COLO829 (cell line): ENCODE measurements around the gene TXNDC2.

ENCODE experiments used
- DNase-seq: peaks from one replicate; pipeline ENCODE4 v3.0.0; 2012; ENCODE audit warnings: low spot score

Gene TXNDC2

DNA sequence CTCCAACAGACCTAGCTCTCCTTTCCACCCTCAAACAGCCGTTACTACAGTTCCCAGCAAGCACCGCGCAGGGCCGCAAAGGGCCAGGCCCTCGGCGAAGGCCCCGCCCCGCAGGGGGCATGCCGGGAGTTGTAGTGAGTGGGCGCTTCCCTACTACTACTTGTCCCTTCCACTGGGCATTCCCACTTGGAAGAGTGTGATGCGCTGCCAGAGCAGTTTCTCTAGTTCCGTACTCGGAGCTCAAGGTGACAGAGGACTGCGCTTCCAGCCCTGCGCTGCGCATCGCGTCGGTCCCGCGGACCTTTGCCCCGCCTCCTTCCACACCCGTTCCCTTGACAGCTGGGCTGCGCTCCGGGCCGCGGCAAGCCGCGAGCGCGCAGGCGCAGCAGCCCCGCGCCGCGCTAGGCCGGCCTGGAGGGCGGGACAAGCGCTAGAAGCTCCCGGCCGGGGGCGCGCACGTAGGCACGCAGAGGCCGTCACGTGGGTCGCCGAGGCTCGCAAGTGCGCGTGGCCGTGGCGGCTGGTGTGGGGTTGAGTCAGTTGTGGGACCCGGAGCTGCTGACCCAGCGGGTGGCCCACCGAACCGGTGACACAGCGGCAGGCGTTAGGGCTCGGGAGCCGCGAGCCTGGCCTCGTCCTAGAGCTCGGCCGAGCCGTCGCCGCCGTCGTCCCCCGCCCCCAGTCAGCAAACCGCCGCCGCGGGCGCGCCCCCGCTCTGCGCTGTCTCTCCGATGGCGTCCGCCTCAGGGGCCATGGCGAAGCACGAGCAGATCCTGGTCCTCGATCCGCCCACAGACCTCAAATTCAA, 28.0 kb downstream of the TXNDC2 start, which contains the start of gene VAPA:
Gene VAPA (plus strand): TSS at position 491 of the 808 bp plus-strand sequence. CDS start 241 bp downstream, at position 732.
- DNase-seq: peak; percentile 83

- no peak for DNase-seq
These were observed 28.5 kb downstream of the TXNDC2 start for GRCh38 chr18:9914334-9914583.

DNA sequence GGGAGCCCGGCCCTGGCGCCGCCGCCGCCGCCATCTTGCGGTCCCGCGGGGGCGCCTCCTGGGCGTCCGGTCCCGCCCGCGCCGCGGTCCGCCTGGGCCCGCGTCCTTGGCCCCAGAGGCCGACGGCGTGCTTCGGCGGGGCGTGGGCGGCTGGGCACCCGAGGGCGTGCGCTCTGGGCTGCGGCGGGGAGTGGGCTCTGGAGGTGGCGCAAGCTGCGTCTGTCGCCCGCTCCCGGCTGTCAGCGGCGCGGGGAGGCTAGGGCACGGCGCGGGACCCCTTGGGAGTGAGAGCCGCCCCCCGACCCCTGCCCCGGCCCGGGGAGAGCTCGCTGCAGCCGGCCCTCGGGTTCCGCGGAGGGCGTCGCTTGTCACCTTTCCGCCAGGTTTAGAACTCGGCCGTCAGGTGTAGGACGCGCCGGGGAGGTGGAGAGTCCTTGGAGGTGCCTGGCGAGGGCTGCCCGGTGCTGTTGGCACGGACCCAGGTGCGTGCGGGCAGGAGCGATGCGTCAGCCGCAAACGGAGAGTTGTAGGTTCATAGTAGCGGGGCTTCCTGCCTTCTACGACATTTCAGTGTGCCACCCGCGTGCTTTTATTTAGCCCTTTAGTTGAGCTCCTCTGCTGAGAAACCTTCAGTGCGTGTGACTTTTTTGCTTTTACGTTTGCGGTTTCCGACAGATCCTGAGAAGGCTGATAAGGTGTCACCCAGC, 29.0 kb downstream of the TXNDC2 start:
- DNase-seq: no peak

DNA sequence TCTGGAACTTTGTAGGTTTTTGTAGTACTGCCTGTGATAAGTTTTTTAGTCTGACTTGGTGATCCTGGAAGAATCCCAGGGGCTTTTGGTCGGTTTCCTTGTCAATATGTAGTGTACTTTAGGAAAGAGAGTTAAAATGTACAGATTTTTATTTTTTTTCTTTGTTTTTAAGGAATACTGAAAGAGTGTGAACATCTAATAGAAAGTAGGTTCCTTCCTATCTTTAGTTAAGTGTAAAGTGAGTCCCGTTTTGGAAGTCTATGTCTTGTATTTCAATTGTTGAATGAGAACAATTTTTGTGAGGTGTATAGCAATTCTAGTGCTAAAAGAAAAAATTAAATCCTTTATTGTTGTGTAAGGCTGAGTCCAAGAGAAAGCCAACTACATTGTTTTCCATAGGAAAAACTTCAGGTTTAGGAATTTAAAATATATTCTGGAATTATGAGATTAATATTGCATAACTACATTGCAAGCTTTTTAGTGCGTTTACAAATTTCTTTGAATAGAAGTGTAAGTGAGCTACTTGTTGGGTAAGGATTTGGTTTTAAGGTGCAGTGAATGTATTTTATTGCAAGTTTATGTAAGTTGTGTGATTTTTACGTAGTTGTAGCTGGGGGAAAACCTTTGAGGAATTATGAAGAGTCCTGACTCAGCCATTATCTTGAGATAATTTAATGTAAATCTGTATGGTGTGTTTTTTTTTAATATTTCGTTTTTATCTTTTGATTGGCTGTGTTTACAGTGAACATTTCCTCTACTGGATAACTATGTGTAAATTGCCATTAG, 29.7 kb downstream of the TXNDC2 start:
- no peak for DNase-seq

DNA sequence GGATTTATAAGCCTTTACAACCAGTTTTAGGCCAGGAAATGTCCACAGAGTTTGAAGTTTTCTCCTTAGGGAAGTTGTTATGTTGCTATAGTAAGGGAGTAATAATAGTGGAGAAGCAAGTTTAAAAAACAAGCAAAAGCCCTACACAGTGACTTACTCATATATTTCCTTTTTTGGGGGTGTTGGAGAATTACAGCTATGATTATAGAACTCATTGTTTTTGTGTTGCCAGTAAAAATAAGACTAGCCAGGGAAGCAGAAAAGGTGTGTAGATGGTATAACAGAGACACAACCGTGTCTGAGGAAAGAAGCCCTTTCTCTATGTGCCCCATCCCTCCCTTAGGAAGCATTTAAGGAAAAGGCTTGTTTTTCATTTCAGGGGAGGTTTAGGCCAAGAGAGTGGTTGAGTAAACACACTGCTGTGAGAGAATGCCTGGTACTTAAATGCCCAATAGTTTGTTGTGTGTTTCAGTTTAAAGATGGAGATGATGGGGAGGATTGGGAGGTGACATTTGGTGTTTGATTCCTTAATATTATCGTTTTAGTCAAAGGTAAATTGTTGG, 30.4 kb downstream of the TXNDC2 start:
- DNase-seq: no peak

GRCh38 chr18:9916808-9917207, 31.0 kb downstream of the TXNDC2 start:
- DNase-seq: no peak

GRCh38 chr18:9918016-9918680, 32.4 kb downstream of the TXNDC2 start:
- peak; percentile 73 for DNase-seq

GRCh38 chr18:9919564-9920232, 33.9 kb downstream of the TXNDC2 start:
- DNase-seq: no peak

- no peak for DNase-seq
These were observed 37.0 kb downstream of the TXNDC2 start for GRCh38 chr18:9922592-9923311.

DNA sequence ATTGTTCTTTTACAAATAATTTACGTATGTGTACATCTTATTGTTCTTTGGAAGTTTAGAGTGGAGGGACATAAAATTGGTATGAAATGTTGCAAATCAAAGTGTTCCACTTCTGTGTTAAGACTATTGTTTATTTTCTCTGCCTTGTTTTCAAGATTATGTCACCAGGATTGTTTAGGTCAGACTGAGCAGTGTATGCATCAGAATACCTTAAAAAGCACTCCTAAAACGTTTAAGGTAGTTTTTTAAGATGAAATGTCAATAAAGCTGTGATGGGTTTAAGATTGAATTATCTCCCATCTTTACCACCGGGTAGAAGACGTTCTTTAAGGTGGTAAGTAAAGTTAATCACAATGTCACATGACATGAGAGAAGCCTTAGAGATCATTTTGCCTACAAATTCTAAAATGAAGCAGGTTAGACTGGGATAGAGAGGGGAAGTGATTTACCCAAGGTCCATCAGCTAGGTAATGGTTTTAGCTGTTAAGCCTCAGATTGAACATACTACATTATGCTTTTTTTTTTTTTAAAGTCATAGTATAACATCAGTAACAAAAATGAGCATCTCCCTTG, 38.7 kb downstream of the TXNDC2 start:
- no peak for DNase-seq

GRCh38 chr18:9925369-9925768, 39.6 kb downstream of the TXNDC2 start:
- no peak for DNase-seq

DNA sequence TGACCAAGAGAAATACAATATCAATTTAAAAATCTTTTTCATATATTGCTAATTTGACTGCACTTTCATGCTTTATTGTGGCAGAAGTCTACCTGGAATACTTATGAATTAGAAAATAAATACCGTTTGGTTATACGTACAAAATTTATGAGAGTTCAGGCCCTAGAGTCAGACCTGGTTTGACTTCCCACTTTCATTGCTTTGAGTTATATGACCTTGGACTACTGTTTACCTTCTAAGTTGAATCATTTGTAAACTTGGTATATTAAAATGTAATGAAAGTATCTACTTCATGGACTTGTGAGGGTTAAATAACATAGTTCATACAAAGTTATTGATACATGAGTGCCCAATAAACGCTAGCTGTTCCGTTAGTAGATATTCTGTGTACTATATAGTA, 40.0 kb downstream of the TXNDC2 start:
- no peak for DNase-seq

GRCh38 chr18:9926223-9926894, 40.6 kb downstream of the TXNDC2 start:
- DNase-seq: no peak

GRCh38 chr18:9926977-9927376, 41.2 kb downstream of the TXNDC2 start:
- DNase-seq: no peak

GRCh38 chr18:9927392-9928063, 41.8 kb downstream of the TXNDC2 start:
- DNase-seq: no peak

- DNase-seq: no peak
These were observed 43.0 kb downstream of the TXNDC2 start for GRCh38 chr18:9928646-9929259.

DNA sequence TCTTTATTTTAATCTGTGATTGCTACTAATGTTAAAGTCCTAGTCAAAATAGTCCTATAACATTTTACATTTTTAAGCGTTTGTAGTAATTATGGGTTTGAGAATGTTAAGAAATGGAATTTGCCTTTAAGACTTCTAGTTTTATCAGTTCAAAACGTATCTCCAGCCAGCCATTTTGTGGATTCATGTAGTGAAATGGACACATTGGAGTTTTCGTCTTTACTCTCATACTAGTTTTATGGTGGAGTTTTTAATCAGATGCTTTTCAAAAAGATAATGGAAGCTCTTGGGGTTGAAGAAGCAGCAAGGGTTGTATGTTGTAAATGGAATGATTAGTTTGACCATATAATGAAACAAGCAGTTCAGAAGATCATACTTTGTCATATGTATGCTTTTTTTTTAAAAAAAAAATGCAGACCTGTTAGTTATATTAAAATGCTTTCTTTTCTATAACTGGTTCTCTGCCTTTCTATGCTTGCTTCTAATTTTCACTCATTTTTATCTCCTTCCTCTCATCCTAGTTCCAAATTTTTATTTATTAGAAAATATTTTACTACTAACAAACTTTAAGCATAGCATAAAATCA, 44.6 kb downstream of the TXNDC2 start:
- DNase-seq: no peak

DNA sequence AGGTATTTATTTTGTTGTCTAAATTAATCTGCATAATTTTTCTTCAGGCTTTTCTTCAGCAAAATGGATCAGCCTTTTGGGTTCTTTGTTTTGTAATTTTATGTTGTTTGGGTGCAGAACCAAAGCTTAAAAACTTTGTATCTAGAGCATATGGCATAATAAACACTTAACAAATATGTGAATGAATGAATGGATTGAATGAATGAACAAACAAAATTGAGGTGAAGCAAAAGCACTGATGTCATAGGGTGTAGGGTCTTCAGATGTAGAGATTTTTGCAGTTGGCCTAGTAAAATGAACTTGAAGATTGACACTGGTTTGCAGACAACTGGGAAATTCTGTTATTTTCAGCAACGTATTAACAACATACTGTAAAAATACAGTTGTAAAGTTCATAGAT, 45.4 kb downstream of the TXNDC2 start:
- no peak for DNase-seq
